Activated T-cell treated with anti-CD3 and anti-CD28 coated beads, Interleukin-2, amount 50 U/mL, for 4 hours (primary cell): ENCODE results near the gene MXD4. TPM values are rescaled to one million over a fixed set of nuclear protein-coding genes. Genes with fewer than 3 reads are reported as not detected.
"Not testable (repeated sequence)": the region's sequence is repeated elsewhere in the genome, so short reads cannot be mapped to it uniquely, and the experiment has no call there.

Experiments used
- ATAC-seq, 2 donors: fragments of 200-7000 bp; cut with Tn5 transposase; one replicate each; pipeline ENCODE4 v1.10.0; 2021
- DNase-seq: peaks from one replicate; pipeline ENCODE4 v3.0.0-alpha.2; 2020
- H3K27me3 Mint-ChIP-seq: one replicate; pipeline ENCODE4 v1.8.0; 2021; ENCODE audit warnings: low read depth, mixed read lengths
- H3K36me3 Mint-ChIP-seq: one replicate; pipeline ENCODE4 v1.8.0; 2022; ENCODE audit warnings: mixed read lengths; ENCODE audit not compliant: insufficient read depth
- H3K4me1 Mint-ChIP-seq: one replicate; pipeline ENCODE4 v1.8.0; 2021; ENCODE audit warnings: low read depth, mixed read lengths
- H3K4me3 Mint-ChIP-seq: one replicate; pipeline ENCODE4 v1.8.0; 2021; ENCODE audit warnings: mild to moderate bottlenecking, moderate library complexity, mixed read lengths
- H3K9me3 Mint-ChIP-seq: one replicate; pipeline ENCODE4 v1.8.0; 2021; ENCODE audit warnings: mixed read lengths
- total RNA-seq, 3 donors: library from RNA; stranded (reverse); gene quantifications; one replicate each; pipeline ENCODE4 v1.2.1, GENCODE V29; 2021

MXD4 gene
- total RNA-seq, 3 donors from 2014 or later = 5.1 to 6.3 (median 5.4) TPM

DNA sequence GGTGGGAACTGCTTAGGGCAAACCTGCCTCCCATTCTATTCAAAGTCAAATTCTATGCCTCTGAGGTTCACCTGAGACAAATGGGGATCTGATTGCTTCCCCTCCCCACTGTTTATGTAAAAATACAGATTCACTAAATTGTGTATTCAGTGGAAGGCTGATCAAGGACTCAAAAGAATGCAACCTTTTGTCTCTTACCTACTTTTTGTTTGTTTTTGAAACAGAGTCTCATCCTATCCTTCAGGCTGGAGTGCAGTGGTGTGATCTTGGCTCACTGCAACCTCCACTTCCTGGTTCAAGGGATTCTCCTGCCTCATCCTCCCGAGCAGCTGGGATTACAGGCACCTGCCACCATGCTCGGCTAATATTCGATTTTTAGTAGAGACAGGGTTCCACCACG lies 40.5 kb downstream of the MXD4 start:
- DNase-seq, H3K4me1 Mint-ChIP-seq, ATAC-seq, H3K4me3 Mint-ChIP-seq, H3K27me3 Mint-ChIP-seq, H3K36me3 Mint-ChIP-seq, H3K9me3 Mint-ChIP-seq: not testable (repeated sequence)

DNA sequence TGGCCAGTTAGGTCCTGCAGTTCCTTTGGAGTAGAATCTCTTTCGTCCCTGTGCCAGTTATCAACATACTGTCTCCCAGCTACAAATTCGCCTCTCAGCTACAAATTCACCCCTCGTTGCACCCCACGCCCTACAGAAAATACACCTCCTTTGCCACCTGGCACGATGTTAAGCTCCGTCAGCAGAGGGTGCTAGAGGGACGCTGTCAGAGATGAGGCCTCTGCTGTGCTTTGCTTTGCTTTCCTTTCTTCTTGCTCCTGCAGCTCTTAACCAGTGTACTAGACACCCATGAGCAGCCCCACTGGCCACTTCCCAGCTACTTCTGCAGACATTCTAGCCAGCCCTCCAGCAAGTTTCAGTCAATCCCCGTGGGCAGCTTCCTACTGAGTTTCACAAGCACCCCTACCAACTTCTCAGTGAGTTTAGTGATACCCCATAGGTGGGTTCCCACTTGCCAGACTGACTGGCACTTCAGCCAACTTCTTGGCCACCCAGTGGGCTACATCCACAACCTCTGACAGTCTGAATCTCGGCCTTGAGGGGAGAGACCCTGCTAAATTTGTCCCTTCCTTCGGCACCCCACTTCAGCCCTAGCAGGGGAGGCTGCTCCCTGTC lies 41.8 kb downstream of the MXD4 start:
- peak; percentile 78 for DNase-seq
- no peak overlapping the region for H3K4me3 Mint-ChIP-seq
- peaks cover 4% of the 10 kb centered on the region for H3K36me3 Mint-ChIP-seq
- peak; percentile 94 for ATAC-seq
- H3K27me3 Mint-ChIP-seq = no peaks in the 10 kb centered on the region
- H3K9me3 Mint-ChIP-seq = no peaks in the 10 kb centered on the region
- peaks cover 6% of the 10 kb centered on the region for H3K4me1 Mint-ChIP-seq

DNA sequence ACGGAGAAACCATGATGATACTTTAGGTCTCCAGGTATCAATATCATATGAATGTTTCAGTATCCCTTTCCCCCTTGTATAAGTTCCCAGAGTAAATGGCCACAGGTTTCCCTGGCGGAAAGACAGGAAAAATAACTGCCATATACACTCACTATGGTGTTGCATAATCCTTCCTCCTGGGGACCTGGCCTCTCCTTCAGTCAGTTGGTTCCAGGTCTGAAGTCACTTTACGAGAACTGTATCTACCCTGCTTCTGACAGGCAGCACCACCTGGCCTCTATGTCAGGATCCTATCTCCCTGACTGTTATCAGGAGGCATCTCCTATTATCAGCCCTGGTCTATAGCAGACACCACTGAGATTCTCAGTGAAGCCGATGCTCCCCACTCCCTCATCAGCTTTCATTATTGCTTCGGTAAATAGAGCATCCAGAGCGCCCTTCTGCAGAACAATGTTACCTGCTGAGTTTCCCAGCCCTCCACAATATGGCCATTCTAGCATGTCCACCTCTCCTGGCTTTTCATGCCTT lies 42.6 kb downstream of the MXD4 start:
- DNase-seq (no peak), ATAC-seq (no peak)
- H3K4me3 Mint-ChIP-seq = no peak overlapping the region
- H3K4me1 Mint-ChIP-seq = peaks cover 6% of the 10 kb centered on the region
- H3K36me3 Mint-ChIP-seq = peaks cover 4% of the 10 kb centered on the region
- H3K27me3 Mint-ChIP-seq = no peaks in the 10 kb centered on the region
- no peaks in the 10 kb centered on the region for H3K9me3 Mint-ChIP-seq

DNA sequence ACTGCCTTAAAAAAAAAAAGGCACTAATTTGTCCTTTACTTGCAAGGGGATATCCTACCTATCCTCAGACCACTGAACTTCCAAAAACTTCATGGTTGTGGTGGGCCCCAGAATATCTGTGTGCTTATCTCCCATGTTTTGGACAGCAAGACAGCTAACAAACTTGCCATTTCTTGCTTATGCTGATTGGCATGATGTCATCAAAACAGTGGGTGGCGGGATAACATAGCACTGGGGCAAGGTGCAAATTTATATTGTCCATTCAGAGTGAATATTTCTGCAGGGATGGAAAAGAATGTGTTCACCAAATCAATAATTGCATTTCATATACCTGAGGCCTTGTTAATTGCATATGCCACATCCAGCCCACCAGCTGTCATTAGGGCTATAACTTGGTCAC lies 43.5 kb downstream of the MXD4 start:
- no peak for ATAC-seq
- Mint-ChIP-seq H3K27me3 (no peaks in the 10 kb centered on the region), H3K9me3 (no peaks in the 10 kb centered on the region), H3K36me3 (peaks cover 4% of the 10 kb centered on the region), H3K4me3 (no peak overlapping the region), H3K4me1 (peaks cover 6% of the 10 kb centered on the region)
- DNase-seq = no peak

DNA sequence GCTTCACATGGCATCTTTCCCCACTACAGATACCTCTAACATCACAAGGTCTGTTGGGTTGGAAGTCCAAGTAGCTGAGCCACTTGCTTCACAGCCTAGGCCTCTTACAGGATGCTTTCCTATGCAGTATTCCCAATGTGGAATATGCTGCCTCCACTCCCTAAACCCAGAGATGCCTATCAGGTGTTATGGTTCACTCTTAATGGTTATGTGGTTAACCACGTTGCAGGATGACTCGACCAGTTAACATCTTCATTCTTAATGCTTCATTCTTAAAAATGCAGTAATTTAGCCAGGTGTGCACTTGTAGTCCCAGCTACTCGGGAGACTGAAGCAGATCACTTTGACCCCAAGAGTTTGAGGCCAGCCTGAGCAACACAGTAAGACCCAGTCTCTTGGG lies 44.2 kb downstream of the MXD4 start:
- H3K27me3 Mint-ChIP-seq = no peaks in the 10 kb centered on the region
- peaks cover 6% of the 10 kb centered on the region for H3K4me1 Mint-ChIP-seq
- ATAC-seq (no peak), DNase-seq (no peak)
- peaks cover 2% of the 10 kb centered on the region for H3K36me3 Mint-ChIP-seq
- no peak overlapping the region for H3K4me3 Mint-ChIP-seq
- H3K9me3 Mint-ChIP-seq = no peaks in the 10 kb centered on the region

DNA sequence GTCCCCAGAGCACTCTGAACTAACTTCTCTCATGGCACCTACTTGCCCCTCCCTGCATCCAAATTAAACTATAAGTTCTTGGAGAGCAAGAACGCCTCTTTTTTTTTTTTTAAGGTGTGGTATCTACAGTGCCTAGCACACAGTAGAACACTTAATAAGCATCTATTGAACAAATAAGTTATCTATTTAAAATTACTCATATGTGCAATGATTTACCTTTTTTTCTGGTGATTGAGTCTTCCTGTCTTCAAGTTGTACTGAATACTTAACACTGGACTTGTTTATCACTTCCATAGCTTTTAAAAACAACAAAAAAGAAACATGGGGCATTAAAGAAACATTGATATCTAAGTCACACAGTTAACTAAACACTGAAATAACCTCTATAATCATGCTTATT lies 49.1 kb downstream of the MXD4 start:
- no peaks in the 10 kb centered on the region for H3K36me3 Mint-ChIP-seq
- no peak for DNase-seq
- no peaks in the 10 kb centered on the region for H3K27me3 Mint-ChIP-seq
- ATAC-seq = no peak
- H3K4me3 Mint-ChIP-seq = no peak overlapping the region
- H3K9me3 Mint-ChIP-seq = no peaks in the 10 kb centered on the region
- no peaks in the 10 kb centered on the region for H3K4me1 Mint-ChIP-seq

DNA sequence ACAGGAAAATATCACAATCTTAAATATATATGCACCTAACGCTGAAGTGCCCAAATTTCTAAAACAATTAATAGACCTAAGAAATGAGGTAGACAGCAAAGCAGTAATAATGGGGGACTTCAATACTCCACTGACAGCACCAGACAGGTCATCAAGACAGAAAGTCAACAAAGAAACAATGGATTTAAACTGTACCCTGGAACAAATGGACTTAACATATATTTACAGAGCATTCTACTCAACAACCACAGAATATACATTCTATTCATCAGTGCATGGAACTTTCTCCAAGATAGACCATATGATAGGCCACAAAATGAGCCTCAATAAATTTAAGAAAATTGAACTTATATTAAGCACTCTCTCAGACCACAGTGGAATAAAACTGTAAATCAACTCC lies 59.1 kb downstream of the MXD4 start:
- H3K9me3 Mint-ChIP-seq, H3K4me1 Mint-ChIP-seq, DNase-seq, H3K27me3 Mint-ChIP-seq, H3K4me3 Mint-ChIP-seq, ATAC-seq: not testable (repeated sequence)
- peaks cover 14% of the 10 kb centered on the region for H3K36me3 Mint-ChIP-seq

Other genes starting within 250 kb of the MXD4 start
- 1 to 10 TPM in 1 of 3 donors, under 1 TPM in 2; 0.71 to 1.2 (median 0.82) TPM for gene NAT8L, start 202.8 kb downstream of the MXD4 start, total RNA-seq
- gene HAUS3, start 20.0 kb downstream of the MXD4 start, total RNA-seq = 10 to 100 TPM; 20.6 to 24.1 (median 22.5) TPM
- 1 to 10 TPM in 1 of 3 donors, under 1 TPM in 2; 0.61 to 2.3 (median 0.90) TPM for gene POLN, start 20.0 kb downstream of the MXD4 start, total RNA-seq
- gene ZFYVE28, start 156.5 kb upstream of the MXD4 start, total RNA-seq = 10 to 100 TPM in 1 of 3 donors, 1 to 10 TPM in 2; 7.0 to 10.1 (median 7.1) TPM
- not detected for gene CFAP99, start 156.8 kb upstream of the MXD4 start, total RNA-seq
- 100 to 1,000 TPM in 1 of 3 donors, 10 to 100 TPM in 2; 96.7 to 105 (median 97.4) TPM for gene RNF4, start 207.0 kb upstream of the MXD4 start, total RNA-seq